Skeletal muscle tissue (tissue), 4 donors: ENCODE results near the gene ARSK. TPM values are rescaled to one million over a fixed set of nuclear protein-coding genes. Genes with fewer than 3 reads are reported as not detected.

ENCODE experiments used
- H3K27ac ChIP-seq: one replicate; pipeline ENCODE4 v1.7.0; 2013; ENCODE audit warnings: mild to moderate bottlenecking, low read depth, low read length, inconsistent platforms
- H3K27me3 ChIP-seq, 3 donors: one replicate each; pipeline ENCODE4 v1.7.0; 2013; ENCODE audit warnings: low read length in 3 of 3; ENCODE audit not compliant: control insufficient read depth in 3 of 3, insufficient read depth in 3 of 3
- H3K36me3 ChIP-seq, 3 donors: one replicate each; pipeline ENCODE4 v1.7.0; 2013; ENCODE audit warnings: low read length in 3 of 3; ENCODE audit not compliant: control insufficient read depth in 3 of 3, insufficient read depth in 3 of 3
- H3K4me1 ChIP-seq, 3 donors: one replicate each; pipeline ENCODE4 v1.7.0; 2013; ENCODE audit warnings: low read length in 3 of 3, mild to moderate bottlenecking in 3 of 3; ENCODE audit not compliant: control insufficient read depth in 3 of 3, insufficient read depth in 3 of 3
- H3K4me3 ChIP-seq, 3 donors: one replicate each; pipeline ENCODE4 v1.7.0; 2013; ENCODE audit warnings: low read length in 3 of 3
- H3K9ac ChIP-seq, 3 donors: one replicate each; pipeline ENCODE4 v1.7.0; 2013; ENCODE audit warnings: low read length in 3 of 3, mild to moderate bottlenecking in 3 of 3, moderate library complexity in 2 of 3, low read depth in 1 of 3
- H3K9me3 ChIP-seq, 3 donors: one replicate each; pipeline ENCODE4 v1.7.0; 2013; ENCODE audit warnings: low read length in 3 of 3; ENCODE audit not compliant: control insufficient read depth in 3 of 3
- total RNA-seq: library from RNA; depleted of rRNA; stranded (reverse); fragments of >200 nt; gene quantifications from one replicate; pipeline ENCODE4 v1.2.3, GENCODE V29; 2014
- donor health status: Osteomylitis.

ARSK gene
- total RNA-seq, 1 donor from 2014 or later: 6.3 TPM

GRCh38 chr5:95595289-95595931 is 40.5 kb downstream of the ARSK start:
- H3K27me3 ChIP-seq: no peaks in the 10 kb centered on the region
- H3K9ac ChIP-seq: no peak overlapping the region
- no peaks in the 10 kb centered on the region for H3K36me3 ChIP-seq
- H3K27ac ChIP-seq: no peak overlapping the region
- no peaks in the 10 kb centered on the region for H3K4me1 ChIP-seq
- no peaks in the 10 kb centered on the region for H3K9me3 ChIP-seq
- no peak overlapping the region for H3K4me3 ChIP-seq

GRCh38 chr5:95599252-95599651 is 44.4 kb downstream of the ARSK start:
- Histone ChIP-seq H3K4me3 (no peak overlapping the region), H3K9me3 (no peaks in the 10 kb centered on the region), H3K27me3 (no peaks in the 10 kb centered on the region), H3K36me3 (peaks cover 3 to 7% (median 3%) of the 10 kb centered on the region in 3 donors), H3K27ac (no peak overlapping the region), H3K9ac (no peak overlapping the region), H3K4me1 (no peaks in the 10 kb centered on the region)

GRCh38 chr5:95600557-95600956 is 45.7 kb downstream of the ARSK start:
- no peaks in the 10 kb centered on the region for H3K4me1 ChIP-seq
- H3K9ac ChIP-seq: no peak overlapping the region
- H3K27ac ChIP-seq: no peak overlapping the region
- H3K27me3 ChIP-seq: no peaks in the 10 kb centered on the region
- H3K4me3 ChIP-seq: no peak overlapping the region
- no peaks in the 10 kb centered on the region for H3K9me3 ChIP-seq
- peaks cover 3 to 7% (median 3%) of the 10 kb centered on the region in 3 donors for H3K36me3 ChIP-seq

- H3K27me3 ChIP-seq: no peaks in the 10 kb centered on the region
- H3K9ac ChIP-seq: no peak overlapping the region
- no peaks in the 10 kb centered on the region for H3K4me1 ChIP-seq
- H3K36me3 ChIP-seq: peaks cover 3 to 7% (median 3%) of the 10 kb centered on the region in 3 donors
- no peaks in the 10 kb centered on the region for H3K9me3 ChIP-seq
- H3K4me3 ChIP-seq: no peak overlapping the region
- no peak overlapping the region for H3K27ac ChIP-seq
These were observed 50.9 kb downstream of the ARSK start for GRCh38 chr5:95605786-95606185.

- Histone ChIP-seq H3K4me3 (no peak overlapping the region), H3K9me3 (no peaks in the 10 kb centered on the region), H3K36me3 (peaks cover 0 to 3% (median 3%) of the 10 kb centered on the region in 3 donors), H3K4me1 (no peaks in the 10 kb centered on the region), H3K27me3 (no peaks in the 10 kb centered on the region), H3K27ac (no peak overlapping the region), H3K9ac (no peak overlapping the region)
These were observed 51.5 kb downstream of the ARSK start for GRCh38 chr5:95606419-95606818.

- Histone ChIP-seq H3K9me3 (no peaks in the 10 kb centered on the region), H3K36me3 (no peaks in the 10 kb centered on the region), H3K27ac (no peak overlapping the region), H3K27me3 (no peaks in the 10 kb centered on the region), H3K9ac (no peak overlapping the region), H3K4me1 (no peaks in the 10 kb centered on the region), H3K4me3 (no peak overlapping the region)
These were observed 54.8 kb downstream of the ARSK start for GRCh38 chr5:95609711-95610110.

GRCh38 chr5:95610546-95610945 is 55.6 kb downstream of the ARSK start:
- no peaks in the 10 kb centered on the region for H3K4me1 ChIP-seq
- no peak overlapping the region for H3K27ac ChIP-seq
- no peak overlapping the region for H3K4me3 ChIP-seq
- H3K27me3 ChIP-seq: no peaks in the 10 kb centered on the region
- no peaks in the 10 kb centered on the region for H3K36me3 ChIP-seq
- no peak overlapping the region for H3K9ac ChIP-seq
- H3K9me3 ChIP-seq: no peaks in the 10 kb centered on the region

- H3K9ac ChIP-seq: no peak overlapping the region
- H3K4me1 ChIP-seq: no peaks in the 10 kb centered on the region
- no peaks in the 10 kb centered on the region for H3K36me3 ChIP-seq
- no peak overlapping the region for H3K27ac ChIP-seq
- H3K27me3 ChIP-seq: no peaks in the 10 kb centered on the region
- no peak overlapping the region for H3K4me3 ChIP-seq
- H3K9me3 ChIP-seq: no peaks in the 10 kb centered on the region
These were observed 56.5 kb downstream of the ARSK start for GRCh38 chr5:95611396-95611795.

GRCh38 chr5:95613514-95613913 is 58.6 kb downstream of the ARSK start:
- H3K36me3 ChIP-seq: no peaks in the 10 kb centered on the region
- no peak overlapping the region for H3K4me3 ChIP-seq
- no peak overlapping the region for H3K9ac ChIP-seq
- no peaks in the 10 kb centered on the region for H3K27me3 ChIP-seq
- no peaks in the 10 kb centered on the region for H3K4me1 ChIP-seq
- H3K9me3 ChIP-seq: no peaks in the 10 kb centered on the region
- no peak overlapping the region for H3K27ac ChIP-seq

GRCh38 chr5:95615164-95615467 is 60.2 kb downstream of the ARSK start:
- peaks cover 4 to 8% (median 6%) of the 10 kb centered on the region in 3 donors for H3K4me1 ChIP-seq

More at GRCh38 chr5:95615164-95615467, 60.2 kb downstream of the ARSK start:
- Histone ChIP-seq H3K4me3 (no peak overlapping the region), H3K9me3 (no peaks in the 10 kb centered on the region), H3K27ac (no peak overlapping the region), H3K27me3 (peaks cover 0 to 7% (median 2%) of the 10 kb centered on the region in 3 donors), H3K9ac (no peak overlapping the region), H3K36me3 (no peaks in the 10 kb centered on the region)
